NCI-H187 treated with DMSO at 0.1 percent for 48 hours (cell line): Measurements from ENCODE around the gene SYTL1.
A peak's percentile ranks its signal among the peaks of the same experiment; 100 is the strongest.

Experiments
- DNase-seq: peaks from one replicate; lab custom pipeline; 2025; lab: John Stamatoyannopoulos, UW

The SYTL1 gene

GRCh38 chr1:27341525-27342252 is at the start of gene SYTL1:
TSS of gene SYTL1 (plus strand) at chr1:27342022. CDS start at chr1:27345335, 3,313 bp downstream.
- DNase-seq: peak; percentile 64

- no peak for DNase-seq
Observed at GRCh38 chr1:27292106-27292505, 49.7 kb upstream of the SYTL1 start.

GRCh38 chr1:27293915-27294314 is 47.9 kb upstream of the SYTL1 start:
- DNase-seq: no peak

GRCh38 chr1:27296773-27297291 is 45.0 kb upstream of the SYTL1 start:
- no peak for DNase-seq

- DNase-seq: no peak
Observed at GRCh38 chr1:27297903-27298302, 43.9 kb upstream of the SYTL1 start.

GRCh38 chr1:27298632-27299384 is 43.0 kb upstream of the SYTL1 start:
- no peak for DNase-seq

GRCh38 chr1:27299385-27300271 is 42.2 kb upstream of the SYTL1 start:
- DNase-seq: no peak

GRCh38 chr1:27300341-27301051 is 41.3 kb upstream of the SYTL1 start:
- DNase-seq: peak; percentile 55

GRCh38 chr1:27301052-27301422 is 40.8 kb upstream of the SYTL1 start:
- no peak for DNase-seq

GRCh38 chr1:27301582-27302199 is 40.1 kb upstream of the SYTL1 start:
- DNase-seq: peak; percentile 47

GRCh38 chr1:27302612-27303011 is 39.2 kb upstream of the SYTL1 start:
- no peak for DNase-seq

GRCh38 chr1:27303509-27303908 is 38.3 kb upstream of the SYTL1 start:
- no peak for DNase-seq

- DNase-seq: no peak
Observed at GRCh38 chr1:27306071-27306470, 35.8 kb upstream of the SYTL1 start.

GRCh38 chr1:27306892-27307761 is 34.7 kb upstream of the SYTL1 start:
- DNase-seq: peak; percentile 94

- DNase-seq: no peak
Observed at GRCh38 chr1:27307874-27308598, 33.8 kb upstream of the SYTL1 start.

- no peak for DNase-seq
Observed at GRCh38 chr1:27314169-27314568, 27.7 kb upstream of the SYTL1 start.

GRCh38 chr1:27314737-27315136 is 27.1 kb upstream of the SYTL1 start:
- no peak for DNase-seq

GRCh38 chr1:27316860-27317259 is 25.0 kb upstream of the SYTL1 start:
- no peak for DNase-seq

- DNase-seq: no peak
Observed at GRCh38 chr1:27318136-27318535, 23.7 kb upstream of the SYTL1 start.
